Embryonic facial prominence (tissue), 1 donor: ENCODE results near the gene ENDOU.
A peak's percentile ranks its signal among the peaks of the same experiment; 100 is the strongest.

ENCODE experiments used
- DNase-seq: peaks from one replicate; pipeline ENCODE4 v3.0.0-alpha.2; 2016; ENCODE audit errors: extremely low spot score

The ENDOU gene

DNA sequence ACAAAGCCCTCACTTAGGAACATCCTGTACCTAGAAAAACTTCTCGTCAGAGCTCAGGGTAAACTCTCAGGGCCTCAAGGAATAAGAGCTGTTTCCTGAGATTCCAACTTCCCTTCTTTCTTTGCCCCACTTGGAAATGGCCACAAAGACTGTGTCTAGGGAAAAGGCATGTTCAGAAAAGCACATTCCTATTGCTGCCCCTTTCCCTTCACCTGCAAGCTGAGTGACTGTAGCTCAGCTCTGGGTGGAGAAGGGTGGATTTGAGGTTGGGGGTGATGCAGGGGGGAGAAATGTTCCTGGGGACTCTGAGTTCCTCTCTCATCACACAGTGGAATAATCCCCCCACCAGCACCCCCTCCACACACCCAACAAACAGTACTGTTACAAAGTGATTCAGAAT is 6.8 kb downstream of the ENDOU start:
- DNase-seq, result no peak

DNA sequence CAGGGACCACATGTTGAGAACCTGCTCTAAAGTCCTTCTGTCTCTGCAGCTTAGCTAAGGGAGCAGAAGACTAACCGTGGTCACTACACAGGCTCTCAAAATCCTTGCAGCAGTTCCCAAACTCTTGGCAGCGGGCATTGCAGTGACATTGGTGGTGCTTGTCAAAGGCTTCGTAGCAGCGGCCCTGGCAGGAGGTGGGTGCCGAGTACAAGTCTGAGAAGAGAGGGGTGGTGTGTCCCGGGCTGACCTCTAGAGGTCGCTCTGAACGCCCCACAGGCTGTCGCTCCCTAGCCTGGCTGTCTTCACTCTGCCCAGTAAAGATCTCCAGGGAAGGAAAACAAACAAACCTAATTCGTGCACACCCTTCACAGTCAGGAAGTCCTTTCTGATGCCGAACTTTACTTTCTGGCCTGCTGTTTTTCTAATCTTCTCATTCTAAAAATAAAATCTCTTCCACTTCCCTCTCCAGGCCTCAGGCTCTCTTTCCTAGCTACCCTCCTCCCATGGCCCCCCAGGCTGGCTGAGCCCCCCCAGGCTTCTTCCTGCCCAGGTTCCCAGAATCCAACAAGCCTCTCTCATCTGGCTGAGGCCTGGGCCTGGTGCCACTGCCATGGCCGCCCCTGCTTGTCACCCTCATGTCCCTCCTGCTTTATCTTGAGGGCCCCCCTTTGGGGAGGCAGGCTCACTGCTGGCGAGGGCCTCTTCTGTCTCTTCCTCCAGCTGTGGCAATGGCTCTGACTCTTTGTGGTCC is 7.7 kb downstream of the ENDOU start:
- DNase-seq, result peak; percentile 42

DNA sequence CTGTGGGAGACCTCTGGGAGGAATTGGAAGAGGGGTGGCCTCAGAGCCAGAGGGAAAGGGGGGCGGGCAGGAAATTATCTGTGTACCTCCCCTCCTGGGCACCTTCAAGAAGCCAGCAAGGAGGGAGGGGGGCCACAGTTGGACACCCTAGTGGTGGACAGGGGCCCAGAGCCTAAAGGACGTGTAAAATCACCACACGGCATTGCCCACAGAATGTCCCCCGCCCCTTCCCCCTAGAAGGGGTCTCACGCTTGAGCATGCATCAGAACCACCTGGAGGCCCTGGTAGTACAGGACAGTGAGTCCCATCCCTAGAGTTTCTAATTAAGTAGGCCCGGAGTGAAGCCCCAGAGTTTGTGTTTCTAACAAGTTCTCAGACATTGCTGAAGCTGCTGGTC is 8.2 kb downstream of the ENDOU start:
- DNase-seq, result no peak

DNA sequence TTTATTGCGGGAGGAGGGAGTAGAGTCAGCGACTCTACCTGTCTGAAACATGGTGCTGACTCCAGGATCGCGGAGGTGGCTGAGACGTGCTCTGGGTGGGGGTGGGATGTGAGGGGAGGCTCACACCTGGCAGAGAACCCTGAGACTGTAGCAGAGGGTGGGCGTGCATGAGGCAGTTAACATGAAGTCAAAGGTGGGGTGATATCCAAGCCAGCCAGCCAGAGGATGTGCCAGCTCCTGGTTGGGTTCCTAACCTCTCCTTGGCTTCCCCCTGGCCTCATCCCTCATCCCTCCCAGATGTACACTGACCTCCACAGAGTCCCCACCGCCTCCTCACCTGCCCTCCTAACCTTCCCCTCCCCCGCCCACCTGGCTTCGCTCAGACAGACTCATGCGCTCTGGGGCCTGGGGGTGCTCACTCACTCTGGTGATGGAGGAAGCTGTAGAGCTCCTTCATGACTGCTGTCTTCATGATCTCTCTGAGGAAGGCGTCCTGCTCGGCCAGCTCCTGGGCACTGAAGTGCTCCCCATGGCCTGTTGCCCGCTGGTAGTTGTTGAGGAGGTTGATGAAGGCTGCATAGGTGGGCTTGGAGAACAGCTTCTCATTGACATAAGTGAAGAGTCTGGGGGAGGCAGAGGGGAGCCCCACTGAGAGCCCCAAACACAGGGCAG is 9.3 kb downstream of the ENDOU start:
- no peak for DNase-seq

DNA sequence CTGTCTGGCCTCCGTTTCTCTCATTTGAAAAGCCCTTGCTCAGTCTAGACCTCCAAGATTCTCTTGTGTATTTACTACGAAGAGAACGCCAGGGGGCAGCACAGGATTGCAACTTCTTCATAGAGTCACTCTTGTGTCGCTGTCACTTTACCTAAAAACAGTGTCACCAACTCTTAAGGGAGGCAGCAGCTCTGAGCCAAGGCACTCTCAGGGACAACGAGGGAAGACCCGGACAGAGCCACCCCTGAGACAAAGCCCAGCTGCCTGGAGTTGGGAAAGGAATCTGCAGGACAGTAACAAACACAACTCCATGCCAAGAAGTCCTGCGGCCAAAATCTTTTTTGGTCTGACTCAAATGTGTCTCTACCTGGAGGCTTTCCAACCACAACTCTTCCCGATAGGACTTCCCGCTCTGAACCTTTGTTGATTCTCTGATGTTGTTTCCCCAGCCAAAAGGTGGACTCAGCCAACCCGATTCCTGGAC is 9.9 kb downstream of the ENDOU start:
- DNase-seq, result peak; percentile 53

DNA sequence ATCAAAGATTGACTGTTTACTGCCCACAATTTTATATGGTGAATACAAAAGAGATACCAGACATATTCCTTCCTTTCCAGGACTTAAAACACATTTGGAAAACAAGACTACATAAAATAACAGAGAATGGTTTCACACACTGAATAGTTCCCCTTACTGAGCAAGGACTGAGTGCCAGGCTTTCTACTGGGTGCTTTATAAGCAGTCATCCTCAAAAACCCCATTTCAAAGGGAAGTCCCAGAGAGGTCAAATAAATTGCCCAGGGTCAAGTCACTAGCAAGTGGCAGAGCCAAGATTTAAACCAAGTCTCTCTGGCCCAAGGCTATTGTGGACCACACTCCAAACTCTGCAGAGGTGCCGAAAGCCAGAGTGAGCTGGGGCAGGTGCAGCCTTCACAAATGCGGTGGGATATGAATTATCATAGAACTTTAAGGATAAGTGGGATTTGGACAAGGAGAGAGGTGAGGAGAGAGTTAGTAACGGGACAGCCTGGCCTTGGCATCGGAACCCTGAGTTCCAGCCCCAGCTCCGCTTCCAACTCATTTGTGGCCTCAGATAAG is 10.4 kb downstream of the ENDOU start:
- DNase-seq, result no peak

DNA sequence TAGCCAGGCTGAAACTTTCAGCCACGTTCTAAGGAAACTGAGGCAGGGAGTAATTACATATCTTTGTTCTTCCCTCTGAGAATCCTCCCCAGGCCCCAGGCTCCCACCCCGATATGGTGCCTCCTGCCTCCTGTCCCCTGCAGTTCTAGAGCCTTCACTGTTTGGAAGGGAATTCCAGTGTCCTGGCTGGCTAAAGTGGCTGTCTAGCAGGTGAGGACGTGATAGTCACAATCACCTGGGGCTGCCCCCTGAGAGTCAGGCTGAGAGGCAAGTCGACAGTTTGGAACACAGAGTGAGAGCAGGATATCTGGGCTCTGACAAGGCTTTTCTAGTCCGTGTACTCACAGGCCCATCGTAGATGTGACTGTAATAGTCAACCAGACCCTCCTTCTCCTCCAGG is 13.1 kb downstream of the ENDOU start:
- no peak for DNase-seq

DNA sequence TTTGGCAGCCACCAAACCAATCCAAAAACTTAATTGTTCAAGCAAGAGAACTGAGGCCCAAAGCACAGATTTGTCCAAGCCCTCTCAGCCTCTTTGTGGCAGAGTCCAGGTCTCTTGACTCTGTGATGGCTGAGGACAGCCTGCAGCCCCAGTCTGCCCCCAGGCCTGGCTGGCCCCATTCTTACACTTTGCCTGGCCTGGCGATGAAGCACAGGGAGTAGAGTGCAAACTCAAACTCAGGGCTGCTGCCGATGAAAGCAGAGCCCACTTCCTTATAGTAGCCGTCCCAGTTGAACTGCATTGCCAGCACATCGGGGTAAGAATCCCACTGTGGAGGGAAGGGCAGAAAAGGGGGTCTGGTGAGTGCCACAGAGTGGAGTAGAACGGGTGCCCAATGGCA is 13.8 kb downstream of the ENDOU start:
- DNase-seq, result no peak

DNA sequence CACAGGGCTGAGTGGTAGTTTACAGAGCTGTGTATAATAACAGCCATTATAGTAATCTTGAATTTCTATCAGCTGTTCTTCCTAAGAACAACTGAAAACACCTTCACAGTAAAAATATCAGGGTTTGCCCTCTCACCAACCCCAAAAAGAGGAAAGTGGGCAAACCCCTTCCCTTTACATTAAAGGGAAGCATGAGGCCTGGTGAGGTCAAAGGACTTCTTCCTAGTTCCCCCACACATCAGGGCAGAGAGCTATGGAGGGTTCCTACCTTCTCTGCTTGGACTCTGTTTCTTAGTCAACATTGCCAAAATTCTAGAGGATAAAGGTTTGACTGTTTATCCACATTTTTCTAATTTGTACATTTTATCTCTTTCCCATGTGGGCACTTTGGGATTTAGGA is 15.0 kb downstream of the ENDOU start:
- no peak for DNase-seq

DNA sequence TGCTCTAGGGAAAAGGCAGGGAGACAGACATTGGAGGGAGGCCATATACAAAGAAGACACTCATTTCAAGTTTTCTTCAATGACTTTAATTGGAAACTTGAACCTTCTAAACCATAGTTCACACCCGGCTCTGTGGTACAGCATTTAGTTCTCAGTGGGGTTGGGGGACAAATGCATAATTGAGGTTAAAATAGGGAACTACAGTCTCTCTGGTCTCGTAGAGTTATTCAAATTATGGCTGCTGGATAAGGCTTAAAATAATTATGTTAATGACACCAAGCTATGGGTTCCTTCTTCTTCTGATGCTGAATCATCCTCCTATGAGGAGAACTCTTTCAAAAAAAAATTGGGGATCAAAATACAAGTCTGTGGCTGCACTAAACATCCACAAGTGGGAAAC is 15.6 kb downstream of the ENDOU start:
- no peak for DNase-seq

DNA sequence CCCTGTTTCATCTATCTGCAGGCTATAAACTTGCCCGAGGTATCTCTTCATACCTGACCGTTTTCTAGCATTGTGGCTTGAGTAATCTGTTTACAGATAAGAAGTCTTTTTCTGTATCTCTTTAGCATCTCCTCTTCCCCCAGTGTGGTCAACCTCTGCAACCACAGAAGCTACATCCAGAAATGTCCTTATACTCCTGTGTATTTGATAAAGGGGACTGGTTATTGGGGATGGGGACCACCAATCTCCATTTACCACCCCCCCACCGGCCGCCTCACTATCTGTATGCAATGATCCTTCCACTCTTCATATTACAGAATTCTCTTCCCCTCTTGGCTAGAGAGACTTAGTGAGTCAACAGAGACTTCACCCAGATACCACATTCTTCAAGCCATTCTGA is 16.1 kb downstream of the ENDOU start:
- DNase-seq, result no peak

DNA sequence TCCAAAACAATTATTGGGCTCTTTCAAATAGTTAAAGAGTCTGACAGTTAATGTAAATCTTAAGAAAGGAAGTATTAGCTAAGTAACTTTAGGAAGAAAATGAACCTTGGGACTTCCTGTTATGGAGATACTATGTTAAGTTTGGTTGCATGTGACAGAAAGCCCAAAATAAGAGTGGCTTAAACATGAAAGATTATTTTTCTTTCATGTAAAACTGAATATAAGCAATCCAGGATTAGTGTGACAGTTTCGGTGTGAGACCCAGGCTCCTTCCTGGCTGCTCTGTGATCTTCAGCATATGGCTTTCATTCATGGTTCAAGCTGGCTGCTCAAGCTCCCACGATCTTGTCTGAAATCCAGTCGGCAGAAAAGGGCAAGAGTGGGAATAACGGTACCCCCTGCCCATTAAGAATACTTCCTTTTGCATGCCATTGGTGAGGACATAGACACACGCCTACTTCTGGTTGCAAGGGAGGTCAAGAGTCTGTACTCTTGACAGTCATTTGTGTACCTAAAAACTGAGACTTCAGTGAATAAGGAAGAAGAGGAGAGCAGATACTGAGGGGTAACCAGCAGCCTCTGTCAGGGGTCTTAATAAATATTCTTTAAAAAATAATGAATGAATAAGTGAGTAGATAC is 17.3 kb downstream of the ENDOU start:
- DNase-seq, result no peak

DNA sequence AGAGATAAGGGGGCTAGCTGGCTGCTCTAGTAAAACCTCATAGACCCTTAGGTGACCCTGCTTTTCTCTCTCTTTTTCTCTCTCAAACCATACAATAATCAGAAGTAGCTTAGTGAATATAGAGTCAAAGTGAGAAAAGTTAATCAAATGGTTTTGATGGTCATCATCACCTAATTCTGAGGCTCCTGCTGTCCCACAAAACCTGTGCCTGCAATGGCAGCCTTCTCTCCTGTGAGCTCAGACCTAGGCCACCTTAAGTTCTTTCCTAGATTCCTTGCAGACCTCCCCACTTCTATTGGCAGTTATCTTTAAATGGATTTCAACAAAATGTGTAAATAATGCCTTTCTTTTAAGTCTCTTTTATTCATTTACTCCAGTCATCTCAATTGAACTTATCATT is 17.9 kb downstream of the ENDOU start:
- no peak for DNase-seq

DNA sequence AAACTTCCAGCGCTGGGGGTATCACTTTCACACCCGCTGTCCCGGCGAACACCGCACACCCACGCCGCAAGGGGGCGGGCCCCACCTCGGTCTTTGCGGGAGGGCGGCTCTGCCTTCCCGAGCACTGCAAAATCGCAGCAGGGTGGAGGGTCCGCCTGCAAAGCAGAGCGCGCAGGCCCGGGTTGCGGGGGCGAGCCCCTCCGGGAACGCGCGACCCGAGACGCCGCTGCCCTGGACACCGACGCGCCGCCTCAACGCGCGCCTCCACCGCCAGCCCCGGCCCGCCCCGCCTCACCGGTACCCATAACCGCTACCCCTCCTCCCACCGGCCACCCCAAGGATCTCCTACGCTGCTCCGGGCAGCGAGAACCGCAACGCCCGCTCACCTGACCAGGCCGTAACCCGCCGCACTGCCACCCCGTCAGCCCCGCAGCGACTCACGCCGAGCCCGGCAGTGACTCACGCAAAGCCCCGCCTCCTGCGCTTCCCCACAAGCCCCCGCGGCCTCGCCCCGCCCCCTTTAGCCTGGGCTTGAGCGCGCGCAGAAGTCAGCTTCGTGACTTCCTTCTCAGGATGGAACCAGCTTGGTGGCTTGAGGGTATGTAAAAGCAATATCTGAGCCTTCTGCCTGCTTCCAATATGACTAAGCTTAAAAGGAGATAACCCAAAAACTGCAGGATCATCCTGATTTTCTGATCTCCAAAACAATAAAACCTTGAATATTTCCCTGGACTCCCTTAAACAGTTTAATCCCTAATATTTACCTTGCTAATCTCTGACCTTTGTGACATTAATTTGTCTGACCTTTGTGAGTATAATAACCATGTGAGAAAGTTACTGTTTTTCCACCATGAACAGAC is 19.5 kb downstream of the ENDOU start, which contains the start of gene RPAP3:
Gene RPAP3 (minus strand): TSS at position 465 of the 860 bp plus-strand sequence. CDS start 3,190 bp downstream, outside the sequence.
- peak; percentile 83 for DNase-seq

DNA sequence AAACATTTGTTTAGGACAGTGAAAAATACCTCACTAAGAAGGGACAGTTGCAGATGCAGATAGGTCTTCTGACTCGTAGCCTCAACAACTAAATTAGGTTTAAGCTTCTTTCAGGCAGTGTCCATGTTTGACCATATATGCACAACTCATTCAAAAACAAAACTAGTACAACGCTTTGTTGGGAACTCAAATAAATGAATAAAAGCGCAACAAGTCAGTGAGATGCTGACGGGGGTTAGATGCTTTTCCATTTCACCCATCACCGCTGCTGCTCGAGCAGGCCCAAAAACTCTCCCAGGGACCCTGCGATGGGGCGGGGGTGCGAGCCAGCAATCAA is 20.1 kb downstream of the ENDOU start:
- no peak for DNase-seq

DNA sequence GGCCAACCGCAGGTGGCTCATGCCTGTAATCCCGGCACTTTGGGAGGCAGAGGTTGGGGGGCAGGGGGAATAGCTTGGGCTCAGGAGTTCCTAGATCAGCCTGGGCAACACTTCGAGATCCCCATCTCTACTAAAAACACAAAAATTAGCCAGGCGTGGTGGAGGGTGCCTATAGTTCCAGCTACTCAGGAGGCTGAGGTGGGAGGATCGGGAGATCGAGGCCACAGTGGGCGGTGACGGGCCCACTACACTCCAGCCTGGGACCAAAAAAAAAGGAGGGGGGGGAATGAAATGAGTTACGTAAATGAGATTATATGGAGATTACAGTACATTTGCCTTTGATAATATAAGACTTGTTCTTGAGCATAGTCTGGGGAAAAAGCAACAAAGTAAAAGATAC is 20.6 kb downstream of the ENDOU start:
- DNase-seq, result no peak

DNA sequence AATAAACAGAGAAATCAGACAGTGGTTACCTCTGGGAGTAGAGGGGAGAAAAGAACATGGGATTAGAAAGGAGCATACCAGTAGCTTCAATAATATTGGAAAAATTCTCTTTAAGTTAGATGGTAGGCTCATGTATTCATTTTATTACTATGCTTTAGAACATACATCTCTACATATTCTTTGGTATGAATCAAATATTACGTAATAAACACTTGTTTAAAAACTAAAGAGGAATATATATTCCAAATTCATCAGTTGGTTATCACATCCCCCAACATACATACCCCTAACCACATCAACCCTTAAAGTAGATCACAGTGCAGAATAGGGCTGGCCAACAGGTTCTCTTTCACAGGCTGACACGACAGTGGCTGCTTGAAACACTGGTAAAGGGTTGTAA is 25.0 kb downstream of the ENDOU start:
- no peak for DNase-seq

DNA sequence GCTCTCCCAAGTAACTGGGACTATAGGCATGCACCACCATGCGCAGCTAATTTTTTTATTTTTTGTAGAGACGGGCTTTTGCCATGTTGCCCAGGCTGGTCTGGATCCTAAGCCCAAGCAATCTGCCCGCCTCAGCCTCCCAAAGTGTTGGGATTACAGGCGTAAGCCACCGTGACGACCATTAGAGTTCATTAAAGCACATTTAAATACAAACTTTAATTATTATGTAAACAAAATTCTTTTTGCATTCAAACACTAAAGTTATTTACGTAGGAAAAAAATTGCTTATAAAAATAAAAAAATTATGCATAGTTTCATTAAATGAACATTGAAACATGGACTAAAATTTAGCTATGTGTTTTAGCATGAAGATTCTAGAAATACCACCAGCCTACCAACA is 26.7 kb downstream of the ENDOU start:
- DNase-seq, result no peak

DNA sequence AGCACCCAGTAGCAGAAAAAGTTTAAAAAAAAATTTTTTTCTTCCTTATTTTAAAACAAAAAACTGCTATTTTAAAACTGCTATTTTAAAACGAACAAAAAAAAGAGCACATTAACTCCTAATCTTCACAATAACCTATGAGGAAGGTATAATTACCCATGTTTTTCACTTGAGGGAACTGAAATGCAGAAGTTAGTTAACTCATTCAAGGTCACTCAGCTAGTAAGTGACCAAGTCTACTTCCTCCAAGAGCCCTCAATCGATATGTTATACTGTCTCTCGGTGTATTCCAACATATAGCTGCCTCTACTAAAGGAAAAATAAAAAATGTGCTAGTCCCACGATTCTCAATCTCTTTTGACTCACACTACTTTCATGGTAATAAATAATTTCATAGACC is 27.2 kb downstream of the ENDOU start:
- DNase-seq, result no peak

DNA sequence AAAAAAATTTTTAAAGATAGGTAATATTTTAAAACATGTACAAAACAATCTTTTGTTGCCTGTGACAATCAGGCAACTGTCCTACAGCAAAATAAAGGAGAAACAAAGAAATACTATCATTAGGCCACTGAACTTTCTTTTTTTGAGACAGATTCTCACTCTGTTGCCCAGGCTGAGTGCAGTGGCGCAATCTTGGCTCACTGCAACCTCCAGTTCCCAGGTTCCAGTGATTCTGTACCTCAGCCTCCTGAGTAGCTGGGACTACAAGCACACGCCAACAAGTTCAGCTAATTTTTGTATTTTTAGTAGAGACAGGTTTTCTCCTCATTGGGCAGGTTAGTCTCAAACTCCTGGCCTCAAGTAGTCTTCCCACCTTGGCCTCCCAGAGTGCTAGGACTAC is 36.1 kb downstream of the ENDOU start:
- DNase-seq, result no peak

DNA sequence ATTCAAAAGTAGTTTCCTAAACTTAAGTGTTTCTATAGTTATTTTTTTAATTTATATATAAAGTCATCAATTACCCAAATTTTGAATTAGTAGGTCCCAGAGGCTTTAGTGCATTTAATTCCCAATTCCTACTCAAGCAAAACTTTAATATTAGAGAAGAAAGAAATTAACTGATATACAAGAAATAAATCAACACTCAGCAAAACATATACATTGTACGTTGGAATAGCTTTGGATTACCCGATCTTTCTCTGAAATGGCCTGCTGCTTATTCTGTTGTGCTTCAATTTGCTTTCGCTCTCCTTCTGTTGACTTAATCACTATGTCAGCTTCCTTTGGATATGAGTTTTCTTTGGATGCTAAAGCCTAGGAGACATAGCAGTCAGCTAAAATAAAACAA is 37.7 kb downstream of the ENDOU start:
- DNase-seq, result no peak
